HG03520 (cell line): Measurements from ENCODE around the gene SOX18.

ENCODE experiments used
- ATAC-seq: cut with Tn5 transposase; IDR thresholded peaks from one replicate; pipeline ENCODE4 v1.9.1; 2021; ENCODE audit warnings: mild to moderate bottlenecking, moderate library complexity; ENCODE audit not compliant: unreplicated experiment

Gene SOX18

GRCh38 chr20:64069209-64069613, 19.8 kb upstream of the SOX18 start:
- no peak for ATAC-seq

GRCh38 chr20:64068386-64069208, 19.2 kb upstream of the SOX18 start:
- no peak for ATAC-seq

- no peak for ATAC-seq
These were observed 18.4 kb upstream of the SOX18 start for GRCh38 chr20:64067733-64068307.

- ATAC-seq = no peak
These were observed 17.7 kb upstream of the SOX18 start for GRCh38 chr20:64067005-64067632.

GRCh38 chr20:64065974-64066343, 16.5 kb upstream of the SOX18 start:
- no peak for ATAC-seq

GRCh38 chr20:64065062-64065973, 15.9 kb upstream of the SOX18 start:
- ATAC-seq = no peak

GRCh38 chr20:64064145-64064698, 14.8 kb upstream of the SOX18 start:
- ATAC-seq = no peak

GRCh38 chr20:64063389-64064144, 14.1 kb upstream of the SOX18 start:
- ATAC-seq = no peak

GRCh38 chr20:64062596-64063388, 13.4 kb upstream of the SOX18 start, which contains the start of gene TCEA2:
Gene TCEA2 (plus strand): TSS chr20:64063198. CDS start chr20:64063313, 115 bp downstream.
- ATAC-seq = peak; percentile 82

- no peak for ATAC-seq
These were observed 12.8 kb upstream of the SOX18 start for GRCh38 chr20:64062276-64062595.

- ATAC-seq = no peak
These were observed 9.1 kb upstream of the SOX18 start for GRCh38 chr20:64058536-64058935.

- no peak for ATAC-seq
These were observed 8.4 kb upstream of the SOX18 start for GRCh38 chr20:64057628-64058498.

GRCh38 chr20:64056889-64057627, 7.6 kb upstream of the SOX18 start:
- no peak for ATAC-seq

- no peak for ATAC-seq
These were observed 7.1 kb upstream of the SOX18 start for GRCh38 chr20:64056639-64056888.

- no peak for ATAC-seq
These were observed 6.6 kb upstream of the SOX18 start for GRCh38 chr20:64055893-64056638.

- no peak for ATAC-seq
These were observed 6.0 kb upstream of the SOX18 start for GRCh38 chr20:64055396-64055892.
